ENCODE data around the gene FOXN3.

DNA sequence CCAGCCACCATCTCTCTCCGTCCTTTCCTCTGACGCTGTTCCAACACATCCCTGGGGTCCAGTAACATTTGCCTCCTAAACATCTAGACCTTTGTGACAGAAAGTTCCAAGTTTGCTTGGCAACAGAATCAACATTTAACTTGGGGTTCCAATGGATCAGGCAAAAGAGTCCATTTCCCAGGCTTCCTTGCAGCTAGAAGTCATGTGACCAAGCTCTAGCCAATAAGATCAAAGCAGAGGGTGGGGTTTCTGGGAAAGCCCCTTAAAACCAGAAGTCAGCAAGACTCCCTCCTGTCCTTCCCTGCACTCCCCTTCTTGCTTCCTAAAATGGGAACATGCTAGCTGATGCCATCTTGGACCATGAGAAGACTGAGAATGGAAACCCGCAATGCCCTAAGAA is 14.7 kb downstream of the FOXN3 start:
- TF ChIP-seq, protein P1, sequence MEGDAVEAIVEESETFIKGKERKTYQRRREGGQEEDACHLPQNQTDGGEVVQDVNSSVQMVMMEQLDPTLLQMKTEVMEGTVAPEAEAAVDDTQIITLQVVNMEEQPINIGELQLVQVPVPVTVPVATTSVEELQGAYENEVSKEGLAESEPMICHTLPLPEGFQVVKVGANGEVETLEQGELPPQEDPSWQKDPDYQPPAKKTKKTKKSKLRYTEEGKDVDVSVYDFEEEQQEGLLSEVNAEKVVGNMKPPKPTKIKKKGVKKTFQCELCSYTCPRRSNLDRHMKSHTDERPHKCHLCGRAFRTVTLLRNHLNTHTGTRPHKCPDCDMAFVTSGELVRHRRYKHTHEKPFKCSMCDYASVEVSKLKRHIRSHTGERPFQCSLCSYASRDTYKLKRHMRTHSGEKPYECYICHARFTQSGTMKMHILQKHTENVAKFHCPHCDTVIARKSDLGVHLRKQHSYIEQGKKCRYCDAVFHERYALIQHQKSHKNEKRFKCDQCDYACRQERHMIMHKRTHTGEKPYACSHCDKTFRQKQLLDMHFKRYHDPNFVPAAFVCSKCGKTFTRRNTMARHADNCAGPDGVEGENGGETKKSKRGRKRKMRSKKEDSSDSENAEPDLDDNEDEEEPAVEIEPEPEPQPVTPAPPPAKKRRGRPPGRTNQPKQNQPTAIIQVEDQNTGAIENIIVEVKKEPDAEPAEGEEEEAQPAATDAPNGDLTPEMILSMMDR (IDR thresholded peaks at IDR 0.05): no peak
- TF ChIP-seq POLR2A (IDR thresholded peaks at IDR 0.05): no peak

All from lower leg skin (tissue), 3 donors.